ENCODE data around the gene CAPN1.
"Not testable (repeated sequence)": the region's sequence is repeated elsewhere in the genome, so short reads cannot be mapped to it uniquely, and the experiment has no call there.

The CAPN1 gene

GRCh38 chr11:65170058-65170534, 11.6 kb upstream of the CAPN1 start, which contains the start of gene SPDYC:
Gene SPDYC (plus strand): TSS chr11:65170233. CDS start chr11:65171358, 1,125 bp downstream.
- no peak for DNase-seq (ENCODE audit: low read depth in 1 of 2, low spot score in 1 of 2)
- peak within 1 kb of the TSS; percentile 56 for H3K27ac ChIP-seq (replicated peaks)
- no peaks in the 10 kb centered on the region for H3K27me3 ChIP-seq (ENCODE audit: insufficient read depth, poor library complexity, severe bottlenecking)
- TF ChIP-seq GABPA (IDR thresholded peaks at IDR 0.05; ENCODE audit: low read depth) (no peak), CTCF (IDR thresholded peaks at IDR 0.05; ENCODE audit: insufficient read depth, low read length) (no peak), REST (IDR thresholded peaks at IDR 0.05; ENCODE audit: insufficient replicate concordance, low read depth) (no peak), SPI1 (IDR thresholded peaks at IDR 0.05; ENCODE audit: borderline replicate concordance, low read depth) (no peak), POLR2AphosphoS5 (IDR thresholded peaks at IDR 0.05; ENCODE audit: low read depth) (no peak)
- H3K4me3 ChIP-seq (replicated peaks; ENCODE audit: insufficient read depth, low read length), result no peak within 1 kb of the TSS

GRCh38 chr11:65172600-65172999, 9.1 kb upstream of the CAPN1 start:
- Histone ChIP-seq H3K27me3 (ENCODE audit: insufficient read depth, poor library complexity, severe bottlenecking) (no peaks in the 10 kb centered on the region), H3K4me3 (replicated peaks; ENCODE audit: insufficient read depth, low read length) (no peak overlapping the region), H3K27ac (replicated peaks) (no peak overlapping the region)
- no peak for DNase-seq (ENCODE audit: low read depth in 1 of 2, low spot score in 1 of 2)
- TF ChIP-seq SPI1 (IDR thresholded peaks at IDR 0.05; ENCODE audit: borderline replicate concordance, low read depth), result no peak
- TF ChIP-seq POLR2AphosphoS5 (IDR thresholded peaks at IDR 0.05; ENCODE audit: low read depth), result no peak
- no peak for TF ChIP-seq REST (IDR thresholded peaks at IDR 0.05; ENCODE audit: insufficient replicate concordance, low read depth)
- no peak for TF ChIP-seq GABPA (IDR thresholded peaks at IDR 0.05; ENCODE audit: low read depth)
- no peak for TF ChIP-seq CTCF (IDR thresholded peaks at IDR 0.05; ENCODE audit: insufficient read depth, low read length)

- not testable (repeated sequence) for DNase-seq (ENCODE audit: low read depth in 1 of 2, low spot score in 1 of 2)
Measured at GRCh38 chr11:65174571-65175010, 7.1 kb upstream of the CAPN1 start.

GRCh38 chr11:65180877-65181568, 705 bp upstream of the CAPN1 start:
- TF ChIP-seq GABPA (IDR thresholded peaks at IDR 0.05; ENCODE audit: low read depth) (no peak), CTCF (IDR thresholded peaks at IDR 0.05; ENCODE audit: insufficient read depth, low read length) (peak; percentile 1), POLR2AphosphoS5 (IDR thresholded peaks at IDR 0.05; ENCODE audit: low read depth) (peak; percentile 14; the same call in 1 of the 2 replicates)
- Histone ChIP-seq H3K27ac (replicated peaks) (no peak overlapping the region), H3K4me3 (replicated peaks; ENCODE audit: insufficient read depth, low read length) (peak overlapping the region; percentile 97), H3K27me3 (ENCODE audit: insufficient read depth, poor library complexity, severe bottlenecking) (no peaks in the 10 kb centered on the region)
- peak; percentile 58 to 64 for DNase-seq (ENCODE audit: low read depth in 1 of 2, low spot score in 1 of 2)

More at GRCh38 chr11:65174571-65175010, 7.1 kb upstream of the CAPN1 start:
- not testable (repeated sequence) for H3K27ac ChIP-seq (replicated peaks); H3K4me3 ChIP-seq (replicated peaks; ENCODE audit: insufficient read depth, low read length); H3K27me3 ChIP-seq (ENCODE audit: insufficient read depth, poor library complexity, severe bottlenecking)
